ENCODE results near the gene SORBS1. TPM values are rescaled to one million over a fixed set of nuclear protein-coding genes. Genes with fewer than 3 reads are reported as not detected.

SORBS1 gene
- 100 to 1,000 TPM in 1 of 4 donors, 10 to 100 TPM in 3; 23.3 to 359 (median 72.2) TPM for total RNA-seq

- Histone ChIP-seq H3K27me3 (no peaks in the 10 kb centered on the region), H3K27ac (peak within 1 kb of the TSS; percentile 91 to 94 (median 92)), H3K9me3 (no peaks in the 10 kb centered on the region), H3K4me3 (peak within 1 kb of the TSS; percentile 78 to 83 (median 82)), H3K4me1 (peaks cover 0 to 24% (median 0%) of the 10 kb centered on the region in 3 donors), H3K36me3 (no peaks in the 10 kb centered on the region)
- peak; percentile 61 for DNase-seq
- WGBS, 2 donors, result 5 to 15% methylated on average over 4 to 9 of the region's 77 CpGs
- peak in 1 of 6 experiments; percentile 4 for TF ChIP-seq CTCF (IDR thresholded peaks at IDR 0.05)
- TF ChIP-seq POLR2A (IDR thresholded peaks at IDR 0.05), result peak in 3 of 4 donors; percentile 93 to 97 (median 96)
- intact Hi-C loops (cut with DNase I), result no loop called here
Measured at GRCh38 chr10:95561177-95561863, at the start of gene SORBS1. TSS of gene SORBS1 (minus strand) at chr10:95561371. CDS start at chr10:95441135, 120,236 bp downstream.

GRCh38 chr10:95610727-95611126 is 49.6 kb upstream of the SORBS1 start:
- intact Hi-C loops (cut with DNase I), result no loop called here
- peaks cover 0 to 7% (median 0%) of the 10 kb centered on the region in 3 donors for H3K4me1 ChIP-seq
- no peaks in the 10 kb centered on the region for H3K27me3 ChIP-seq
- DNase-seq, result no peak
- H3K36me3 ChIP-seq, result peaks cover 17 to 100% (median 41%) of the 10 kb centered on the region in 3 donors
- H3K4me3 ChIP-seq, result no peak overlapping the region
- TF ChIP-seq POLR2A (IDR thresholded peaks at IDR 0.05), result no peak
- TF ChIP-seq CTCF (IDR thresholded peaks at IDR 0.05), result no peak
- H3K27ac ChIP-seq, result no peak overlapping the region
- WGBS, 2 donors, result 87 to 100% methylated on average over 3 of the region's 3 CpGs
- H3K9me3 ChIP-seq, result no peaks in the 10 kb centered on the region

GRCh38 chr10:95606922-95607321 is 45.8 kb upstream of the SORBS1 start:
- 62 to 73% methylated on average over 3 of the region's 3 CpGs for WGBS, 2 donors
- Histone ChIP-seq H3K27me3 (no peaks in the 10 kb centered on the region), H3K4me1 (peaks cover 0 to 7% (median 0%) of the 10 kb centered on the region in 3 donors), H3K4me3 (no peak overlapping the region), H3K27ac (peak overlapping the region in 3 of 4 donors; percentile 81 to 92 (median 84)), H3K36me3 (peaks cover 17 to 78% (median 32%) of the 10 kb centered on the region in 3 donors), H3K9me3 (no peaks in the 10 kb centered on the region)
- intact Hi-C loops (cut with DNase I), result no loop called here
- no peak for DNase-seq
- TF ChIP-seq CTCF (IDR thresholded peaks at IDR 0.05) (no peak), POLR2A (IDR thresholded peaks at IDR 0.05) (no peak)

GRCh38 chr10:95605163-95605562 is 44.0 kb upstream of the SORBS1 start:
- no peak for TF ChIP-seq CTCF (IDR thresholded peaks at IDR 0.05)
- TF ChIP-seq POLR2A (IDR thresholded peaks at IDR 0.05), result peak in 1 of 4 donors; percentile 27
- Histone ChIP-seq H3K36me3 (peaks cover 5 to 60% (median 19%) of the 10 kb centered on the region in 3 donors), H3K4me3 (peak overlapping the region in 1 of 4 donors; percentile 18), H3K9me3 (no peaks in the 10 kb centered on the region), H3K4me1 (peaks cover 0 to 7% (median 0%) of the 10 kb centered on the region in 3 donors), H3K27ac (peak overlapping the region; percentile 60 to 92 (median 82)), H3K27me3 (no peaks in the 10 kb centered on the region)
- 83 to 90% methylated on average over 1 to 3 of the region's 3 CpGs for WGBS, 2 donors
- intact Hi-C loops (cut with DNase I), result no loop called here
- DNase-seq, result no peak

GRCh38 chr10:95604630-95605029 is 43.5 kb upstream of the SORBS1 start:
- intact Hi-C loops (cut with DNase I), result loop anchor here (5.0 kb wide), 2 partner anchors 172 to 232 kb away; no protein-coding TSS in a partner anchor

More at GRCh38 chr10:95604630-95605029, 43.5 kb upstream of the SORBS1 start:
- Histone ChIP-seq H3K9me3 (no peaks in the 10 kb centered on the region), H3K27ac (peak overlapping the region; percentile 52 to 92 (median 82)), H3K36me3 (peaks cover 5 to 55% (median 15%) of the 10 kb centered on the region in 3 donors), H3K4me3 (no peak overlapping the region), H3K27me3 (no peaks in the 10 kb centered on the region), H3K4me1 (peaks cover 0 to 7% (median 0%) of the 10 kb centered on the region in 3 donors)
- no peak for TF ChIP-seq CTCF (IDR thresholded peaks at IDR 0.05)
- TF ChIP-seq POLR2A (IDR thresholded peaks at IDR 0.05), result no peak
- no peak for DNase-seq
